ENCODE results near the gene NRG2.

The NRG2 gene

DNA sequence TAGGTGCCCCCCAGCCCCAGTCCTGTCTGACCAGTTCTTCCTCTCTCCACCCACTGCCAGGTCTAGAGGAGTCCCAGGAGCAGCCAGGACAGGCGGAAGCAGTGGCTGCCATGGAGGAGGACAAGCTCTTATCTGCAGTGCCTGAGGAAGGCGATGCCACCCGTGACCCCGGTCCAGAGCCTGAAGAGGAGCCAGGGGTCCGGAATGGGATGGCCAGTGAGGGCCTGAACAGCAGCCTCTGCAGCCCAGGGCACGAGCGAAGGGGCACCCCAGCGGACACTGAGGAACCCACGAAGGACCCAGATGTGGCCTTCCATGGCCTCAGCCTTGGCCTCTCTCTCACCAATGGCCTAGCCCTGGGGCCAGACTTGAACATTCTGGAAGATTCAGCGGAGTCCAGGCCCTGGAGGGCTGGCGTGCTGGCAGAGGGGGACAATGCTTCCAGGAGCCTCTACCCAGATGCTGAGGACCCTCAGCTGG, 233.7 kb downstream of the NRG2 start (continued):
- TF ChIP-seq, protein P1, sequence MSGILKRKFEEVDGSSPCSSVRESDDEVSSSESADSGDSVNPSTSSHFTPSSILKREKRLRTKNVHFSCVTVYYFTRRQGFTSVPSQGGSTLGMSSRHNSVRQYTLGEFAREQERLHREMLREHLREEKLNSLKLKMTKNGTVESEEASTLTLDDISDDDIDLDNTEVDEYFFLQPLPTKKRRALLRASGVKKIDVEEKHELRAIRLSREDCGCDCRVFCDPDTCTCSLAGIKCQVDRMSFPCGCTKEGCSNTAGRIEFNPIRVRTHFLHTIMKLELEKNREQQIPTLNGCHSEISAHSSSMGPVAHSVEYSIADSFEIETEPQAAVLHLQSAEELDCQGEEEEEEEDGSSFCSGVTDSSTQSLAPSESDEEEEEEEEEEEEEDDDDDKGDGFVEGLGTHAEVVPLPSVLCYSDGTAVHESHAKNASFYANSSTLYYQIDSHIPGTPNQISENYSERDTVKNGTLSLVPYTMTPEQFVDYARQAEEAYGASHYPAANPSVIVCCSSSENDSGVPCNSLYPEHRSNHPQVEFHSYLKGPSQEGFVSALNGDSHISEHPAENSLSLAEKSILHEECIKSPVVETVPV (CRISPR knock-in tag; IDR thresholded peaks at IDR 0.05): no peak
- TF ChIP-seq ARNTL (CRISPR knock-in tag; IDR thresholded peaks at IDR 0.05; ENCODE audit: borderline replicate concordance, low read depth) (no peak), SNAI2 (CRISPR knock-in tag; IDR thresholded peaks at IDR 0.05) (no peak)

DNA sequence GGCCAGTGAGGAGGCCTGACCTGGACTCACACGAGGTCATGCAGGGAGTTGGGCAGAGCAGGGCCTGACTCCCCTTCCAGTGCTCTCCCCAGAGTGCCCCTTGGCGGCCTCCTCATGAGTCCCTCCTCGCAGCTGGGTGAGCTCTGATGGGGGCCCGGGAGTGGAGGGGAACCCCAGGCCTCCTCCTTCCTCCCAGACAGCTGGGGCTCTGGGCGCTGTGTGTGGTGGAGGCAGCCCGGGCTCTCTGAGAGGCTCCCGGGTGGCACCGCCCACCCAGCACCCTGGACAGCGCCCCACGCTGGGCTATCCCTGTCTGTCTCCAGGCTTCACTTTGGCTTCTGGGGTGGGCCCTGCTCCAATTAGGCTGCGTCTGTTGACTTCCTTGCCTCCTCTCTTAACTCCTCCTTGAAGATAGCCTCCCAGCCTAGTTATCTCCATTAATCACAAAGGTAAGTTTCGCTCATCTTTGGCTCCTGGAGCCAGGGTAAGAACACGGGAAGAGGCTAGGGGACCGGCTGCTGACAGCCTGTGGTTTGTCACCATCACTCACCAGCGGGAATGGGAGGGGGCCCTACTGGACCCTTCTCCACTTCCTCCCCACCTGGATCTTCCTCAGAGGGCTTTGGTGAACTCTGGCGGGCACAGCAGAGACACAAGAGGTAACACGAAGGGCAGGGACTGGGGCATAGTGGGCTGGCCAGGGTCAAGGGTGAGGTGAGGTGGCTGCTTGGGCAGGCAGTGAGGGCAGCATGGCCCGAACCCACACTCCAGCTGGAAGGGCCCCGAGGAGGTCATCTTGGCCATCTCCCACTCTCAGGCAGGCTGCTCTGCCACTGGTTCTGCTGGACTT, 234.4 kb downstream of the NRG2 start:
- TF ChIP-seq ARNTL (CRISPR knock-in tag; IDR thresholded peaks at IDR 0.05; ENCODE audit: borderline replicate concordance, low read depth) (no peak), PPARA (CRISPR knock-in tag; IDR thresholded peaks at IDR 0.05; ENCODE audit: borderline replicate concordance) (no peak)
- TF ChIP-seq, protein P2, sequence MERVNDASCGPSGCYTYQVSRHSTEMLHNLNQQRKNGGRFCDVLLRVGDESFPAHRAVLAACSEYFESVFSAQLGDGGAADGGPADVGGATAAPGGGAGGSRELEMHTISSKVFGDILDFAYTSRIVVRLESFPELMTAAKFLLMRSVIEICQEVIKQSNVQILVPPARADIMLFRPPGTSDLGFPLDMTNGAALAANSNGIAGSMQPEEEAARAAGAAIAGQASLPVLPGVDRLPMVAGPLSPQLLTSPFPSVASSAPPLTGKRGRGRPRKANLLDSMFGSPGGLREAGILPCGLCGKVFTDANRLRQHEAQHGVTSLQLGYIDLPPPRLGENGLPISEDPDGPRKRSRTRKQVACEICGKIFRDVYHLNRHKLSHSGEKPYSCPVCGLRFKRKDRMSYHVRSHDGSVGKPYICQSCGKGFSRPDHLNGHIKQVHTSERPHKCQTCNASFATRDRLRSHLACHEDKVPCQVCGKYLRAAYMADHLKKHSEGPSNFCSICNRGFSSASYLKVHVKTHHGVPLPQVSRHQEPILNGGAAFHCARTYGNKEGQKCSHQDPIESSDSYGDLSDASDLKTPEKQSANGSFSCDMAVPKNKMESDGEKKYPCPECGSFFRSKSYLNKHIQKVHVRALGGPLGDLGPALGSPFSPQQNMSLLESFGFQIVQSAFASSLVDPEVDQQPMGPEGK (CRISPR knock-in tag; IDR thresholded peaks at IDR 0.05; ENCODE audit: borderline replicate concordance): no peak
- peak; percentile 80 for ATAC-seq

DNA sequence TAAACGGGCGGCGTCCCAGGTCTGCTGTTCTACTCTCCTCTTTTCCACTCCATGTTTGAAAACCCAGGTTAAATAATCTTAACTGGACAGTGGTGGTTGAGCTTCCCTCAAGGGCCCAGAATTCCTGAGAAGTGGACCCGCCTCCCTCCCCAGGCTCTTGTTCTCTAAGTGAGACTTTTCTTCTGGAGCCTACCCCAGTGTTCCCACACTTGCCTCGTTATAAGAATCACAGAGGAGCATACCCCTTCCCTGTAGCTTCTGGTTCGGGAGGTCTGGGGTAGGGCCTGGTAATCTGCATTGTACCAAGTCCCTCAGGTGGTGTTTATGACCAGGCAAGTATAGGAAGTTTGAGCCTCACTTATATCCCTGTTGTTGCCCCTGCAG, 235.5 kb downstream of the NRG2 start:
- TF ChIP-seq RARB (CRISPR knock-in tag; IDR thresholded peaks at IDR 0.05): no peak
- no peak for ATAC-seq

DNA sequence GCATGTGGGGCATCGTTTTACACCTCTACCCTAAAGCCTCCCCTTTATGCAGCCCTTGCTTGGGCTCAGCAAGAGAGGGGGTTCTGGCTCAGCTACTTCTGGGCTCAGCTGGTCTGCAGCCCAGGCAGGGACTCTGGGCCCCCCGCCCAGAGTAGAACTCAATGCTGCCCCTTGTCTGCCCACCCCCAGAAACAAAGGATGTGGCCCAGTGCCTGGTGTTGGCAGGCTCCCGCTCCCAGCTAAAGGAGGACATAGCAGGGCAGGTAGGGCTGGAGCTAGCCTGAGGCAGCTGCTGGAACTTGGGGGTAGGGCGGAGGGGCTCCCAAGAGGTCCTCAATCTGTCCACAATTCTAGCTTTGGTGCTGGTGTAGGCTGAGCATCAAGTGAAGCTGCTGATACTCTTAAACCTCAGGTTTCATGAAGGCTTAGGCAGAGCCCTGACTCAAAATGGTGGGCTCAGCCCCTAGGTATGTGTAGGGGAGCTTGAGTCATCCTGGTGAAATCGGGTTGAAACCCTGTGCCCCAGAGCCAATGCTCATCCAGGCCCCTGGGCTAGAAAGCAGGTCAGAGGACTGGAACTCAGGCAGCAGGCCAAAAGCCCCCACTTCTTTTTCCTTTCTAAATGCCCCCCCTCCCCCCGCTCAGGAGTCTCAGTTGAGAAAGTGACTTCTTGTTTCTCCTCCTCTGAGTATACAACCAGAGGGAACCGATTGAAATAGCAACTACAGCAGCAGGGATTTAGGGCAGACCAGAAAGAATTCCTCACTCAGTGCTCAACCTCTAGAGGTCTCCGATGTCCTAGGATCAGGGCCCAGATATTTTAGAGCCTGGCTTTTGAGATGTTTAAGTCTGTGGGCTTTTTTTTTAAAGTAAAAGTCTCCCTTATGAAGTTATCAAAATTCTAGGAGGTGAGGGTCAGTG, 236.1 kb downstream of the NRG2 start:
- no peak for ATAC-seq
- TF ChIP-seq ZNF565 (CRISPR knock-in tag; conservative IDR thresholded peaks at IDR 0.05; ENCODE audit: low read depth): no peak
- TF ChIP-seq ESRRG (CRISPR knock-in tag; IDR thresholded peaks at IDR 0.05): no peak

DNA sequence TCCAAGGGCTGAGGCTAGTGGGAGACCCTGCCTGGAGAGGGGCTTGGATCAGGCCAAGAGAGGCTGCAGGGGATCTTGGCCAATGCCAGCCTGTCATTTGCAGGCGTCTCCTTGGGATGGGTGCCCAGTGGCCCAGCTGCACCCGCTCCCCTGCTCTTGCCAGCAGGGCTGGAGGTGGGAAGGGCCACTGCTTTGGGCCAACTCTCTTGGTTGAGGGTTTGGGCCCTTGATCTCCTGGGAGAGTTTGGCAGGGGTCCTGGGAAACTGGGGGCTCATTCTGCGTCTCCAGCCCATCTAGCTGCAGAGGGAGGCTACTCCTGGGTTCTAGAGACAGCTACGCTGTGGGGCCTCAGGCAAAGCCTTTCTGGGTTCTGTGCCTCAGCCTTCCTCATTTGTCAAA, 237.0 kb downstream of the NRG2 start:
- ATAC-seq: no peak
- no peak for TF ChIP-seq RARB (CRISPR knock-in tag; IDR thresholded peaks at IDR 0.05)
- no peak for TF ChIP-seq ARNTL (CRISPR knock-in tag; IDR thresholded peaks at IDR 0.05; ENCODE audit: borderline replicate concordance, low read depth)
- no peak for TF ChIP-seq ZFP3 (CRISPR knock-in tag; IDR thresholded peaks at IDR 0.05)

DNA sequence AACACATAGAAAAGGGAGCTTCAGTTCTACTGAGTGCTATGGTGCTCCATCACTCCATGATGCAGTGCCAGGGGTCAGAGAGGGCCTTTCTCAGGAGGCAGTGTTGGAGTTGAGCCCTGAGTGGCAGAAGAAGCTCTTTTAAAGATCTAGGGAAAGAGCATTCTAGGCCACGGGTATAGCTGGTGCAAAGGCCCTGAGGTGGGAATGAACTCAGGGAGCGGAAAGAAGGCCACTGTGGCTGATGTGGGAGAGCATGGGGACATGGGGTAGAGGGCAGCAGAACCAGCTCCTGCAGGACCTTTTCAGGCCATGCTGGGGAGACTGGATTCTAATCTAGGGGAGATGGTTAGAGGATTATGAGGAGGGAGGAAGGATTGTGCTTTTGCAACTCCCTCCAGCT, 237.6 kb downstream of the NRG2 start:
- ATAC-seq: no peak

DNA sequence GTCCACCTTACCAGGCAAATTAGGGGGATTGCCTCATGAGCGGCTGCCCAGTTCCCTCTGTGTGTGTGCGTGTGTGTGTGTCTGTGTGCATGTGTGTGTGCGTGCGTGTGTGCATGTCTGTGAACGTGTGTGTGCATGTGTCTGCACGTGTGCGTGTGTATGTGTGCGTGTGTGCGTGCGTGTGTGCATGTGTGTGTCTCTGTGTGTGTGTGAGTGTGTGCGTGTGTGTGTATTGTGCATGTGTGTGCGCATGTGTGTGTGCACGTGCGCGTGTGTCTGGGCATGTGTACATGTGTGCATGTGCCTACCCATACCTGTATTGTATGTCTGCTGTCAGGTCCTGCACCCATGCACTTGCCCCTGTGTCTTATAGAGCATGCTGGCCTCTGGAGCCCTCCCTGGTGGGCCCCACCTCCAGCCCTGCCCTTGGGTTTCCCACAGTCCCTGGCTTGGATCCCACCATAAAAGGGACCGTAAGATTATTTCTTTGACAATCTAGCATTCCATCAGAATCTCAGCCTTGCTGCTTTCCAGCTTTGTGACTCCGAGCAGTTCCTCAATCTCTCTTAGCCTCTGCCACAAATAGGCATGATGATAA, 238.2 kb downstream of the NRG2 start:
- no peak for TF ChIP-seq ZC3H10 (CRISPR knock-in tag; IDR thresholded peaks at IDR 0.05)
- TF ChIP-seq ZNF565 (CRISPR knock-in tag; conservative IDR thresholded peaks at IDR 0.05; ENCODE audit: low read depth): no peak
- ATAC-seq: no peak

More for the DNA sequence above, 237.6 kb downstream of the NRG2 start:
- TF ChIP-seq ZC3H10 (CRISPR knock-in tag; IDR thresholded peaks at IDR 0.05) (no peak), ZNF565 (CRISPR knock-in tag; conservative IDR thresholded peaks at IDR 0.05; ENCODE audit: low read depth) (no peak), ZNF70 (CRISPR knock-in tag; IDR thresholded peaks at IDR 0.05) (no peak)
- TF ChIP-seq, protein P2 (CRISPR knock-in tag; IDR thresholded peaks at IDR 0.05; ENCODE audit: borderline replicate concordance): no peak

DNA sequence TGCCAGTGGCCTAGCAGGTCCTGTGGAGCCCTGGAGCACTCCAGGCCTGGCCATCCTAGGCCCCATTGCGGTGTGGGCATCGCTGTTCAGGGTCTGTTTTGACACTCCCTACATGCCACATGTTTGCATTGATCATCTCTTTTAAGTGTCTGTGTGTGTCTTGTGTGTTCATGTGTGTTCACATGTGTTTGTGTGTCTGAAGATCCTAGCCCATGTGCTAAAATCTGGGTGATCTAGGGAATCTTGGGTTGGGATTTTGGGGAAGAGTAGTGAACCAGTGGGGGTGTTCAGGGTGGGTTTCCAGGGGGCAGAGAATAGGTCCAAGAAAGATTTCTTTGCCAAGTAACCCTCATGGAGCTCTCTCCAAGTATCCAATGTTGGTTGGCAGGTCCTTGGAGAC, 239.1 kb downstream of the NRG2 start:
- TF ChIP-seq PPARA (CRISPR knock-in tag; IDR thresholded peaks at IDR 0.05; ENCODE audit: borderline replicate concordance) (no peak), ESRRG (CRISPR knock-in tag; IDR thresholded peaks at IDR 0.05) (no peak)
- ATAC-seq: no peak
